ENCODE data around the gene FAF2. TPM values are rescaled to one million over a fixed set of nuclear protein-coding genes. Genes with fewer than 3 reads are reported as not detected.

The FAF2 gene
- total RNA-seq, 2 donors from 2014 or later = 23.0 to 31.2 TPM

DNA sequence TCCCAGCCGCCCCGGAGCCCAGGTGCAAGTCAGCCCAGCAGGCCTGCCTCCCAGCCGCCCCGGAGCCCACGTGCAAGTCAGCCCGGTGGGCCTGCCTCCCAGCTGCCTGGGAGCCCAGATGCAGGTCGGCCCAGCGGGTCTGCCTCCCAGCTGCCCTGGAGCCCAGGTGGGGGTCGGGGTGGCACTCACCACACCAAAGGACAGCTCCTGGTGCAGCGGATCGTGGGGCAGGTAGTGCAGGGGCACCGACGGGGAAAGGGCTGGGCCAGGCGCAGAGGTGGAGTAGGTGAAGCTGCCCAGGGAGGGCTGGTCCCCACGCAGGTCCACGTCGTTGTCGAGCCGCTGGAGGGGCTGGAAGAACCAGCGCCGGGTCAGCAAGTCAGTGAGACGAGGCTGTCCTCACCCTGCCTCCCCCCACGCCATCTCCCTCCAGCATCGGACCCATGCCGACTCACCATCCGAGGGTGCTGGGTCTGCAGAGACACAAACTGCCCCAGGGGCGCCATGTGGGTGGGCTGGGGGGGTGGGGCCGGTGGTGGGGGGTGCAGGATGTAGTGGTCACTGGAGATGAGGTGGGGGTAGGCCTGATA lies 82.3 kb downstream of the FAF2 start:
- DNase-seq (ENCODE audit: low spot score) = no peak
- peaks cover 35% of the 10 kb centered on the region for H3K36me3 ChIP-seq
- H3K27me3 ChIP-seq (replicated peaks; ENCODE audit: insufficient read depth) = no peaks in the 10 kb centered on the region
- no peaks in the 10 kb centered on the region for H3K9me3 ChIP-seq
- H3K4me1 ChIP-seq (ENCODE audit: control insufficient read depth in 1 of 2, low read depth in 2 of 2) = peaks cover 23 to 29% of the 10 kb centered on the region in 2 donors
- TF ChIP-seq, protein P1, sequence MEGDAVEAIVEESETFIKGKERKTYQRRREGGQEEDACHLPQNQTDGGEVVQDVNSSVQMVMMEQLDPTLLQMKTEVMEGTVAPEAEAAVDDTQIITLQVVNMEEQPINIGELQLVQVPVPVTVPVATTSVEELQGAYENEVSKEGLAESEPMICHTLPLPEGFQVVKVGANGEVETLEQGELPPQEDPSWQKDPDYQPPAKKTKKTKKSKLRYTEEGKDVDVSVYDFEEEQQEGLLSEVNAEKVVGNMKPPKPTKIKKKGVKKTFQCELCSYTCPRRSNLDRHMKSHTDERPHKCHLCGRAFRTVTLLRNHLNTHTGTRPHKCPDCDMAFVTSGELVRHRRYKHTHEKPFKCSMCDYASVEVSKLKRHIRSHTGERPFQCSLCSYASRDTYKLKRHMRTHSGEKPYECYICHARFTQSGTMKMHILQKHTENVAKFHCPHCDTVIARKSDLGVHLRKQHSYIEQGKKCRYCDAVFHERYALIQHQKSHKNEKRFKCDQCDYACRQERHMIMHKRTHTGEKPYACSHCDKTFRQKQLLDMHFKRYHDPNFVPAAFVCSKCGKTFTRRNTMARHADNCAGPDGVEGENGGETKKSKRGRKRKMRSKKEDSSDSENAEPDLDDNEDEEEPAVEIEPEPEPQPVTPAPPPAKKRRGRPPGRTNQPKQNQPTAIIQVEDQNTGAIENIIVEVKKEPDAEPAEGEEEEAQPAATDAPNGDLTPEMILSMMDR (IDR thresholded peaks at IDR 0.05) = no peak
- H3K27ac ChIP-seq = no peak overlapping the region
- no peak for ATAC-seq (ENCODE audit: insufficient number of reproducible peaks, low FRiP score, low read depth)
- no peak overlapping the region for H3K4me3 ChIP-seq

DNA sequence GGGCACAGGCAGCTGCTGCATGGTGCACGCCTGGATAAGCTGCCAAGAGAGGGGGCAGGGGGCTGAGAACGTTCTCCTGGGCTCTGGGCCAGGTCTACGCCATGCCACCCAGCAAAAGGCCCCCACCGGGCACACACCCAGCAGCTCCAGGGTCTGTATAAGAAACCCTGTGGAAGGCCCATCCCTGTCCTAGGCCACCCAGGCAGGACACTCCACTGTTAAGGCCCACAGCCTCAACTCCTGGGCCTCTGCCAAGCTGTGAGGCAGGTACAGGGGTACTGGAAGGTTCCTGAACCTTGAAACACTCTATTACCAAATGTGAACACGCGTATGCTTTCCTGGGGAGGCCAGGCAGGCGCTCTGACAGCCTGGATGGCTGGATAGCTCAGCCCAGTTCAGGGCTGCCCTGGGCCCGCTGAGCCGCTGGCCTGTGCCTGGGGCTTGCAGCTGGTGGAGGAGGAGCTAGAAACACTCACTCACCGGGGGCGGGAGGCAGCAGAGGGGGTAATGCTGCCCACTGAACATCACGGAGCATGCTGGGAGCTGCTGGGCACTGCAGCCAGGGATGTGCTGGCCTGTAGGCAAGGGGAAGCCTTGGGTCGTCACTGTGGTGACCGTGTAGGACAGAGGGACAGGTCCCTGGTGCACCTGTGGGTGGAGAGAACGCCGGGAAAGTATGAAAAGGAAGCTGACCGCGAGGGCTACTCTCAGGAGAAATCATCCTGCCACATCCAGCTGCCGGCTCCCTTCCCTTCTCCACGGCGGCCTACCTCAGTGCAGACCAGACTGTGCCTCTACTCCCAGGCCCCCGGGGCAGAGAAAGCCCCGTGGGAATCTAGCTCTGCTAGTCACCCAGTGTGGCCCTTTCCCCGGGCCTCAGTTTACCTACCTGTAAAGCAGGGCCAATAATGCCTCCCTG lies 83.1 kb downstream of the FAF2 start:
- H3K4me3 ChIP-seq = no peak overlapping the region
- no peaks in the 10 kb centered on the region for H3K27me3 ChIP-seq (replicated peaks; ENCODE audit: insufficient read depth)
- H3K4me1 ChIP-seq (ENCODE audit: control insufficient read depth in 1 of 2, low read depth in 2 of 2) = peaks cover 28 to 36% of the 10 kb centered on the region in 2 donors
- no peaks in the 10 kb centered on the region for H3K9me3 ChIP-seq
- ATAC-seq (ENCODE audit: insufficient number of reproducible peaks, low FRiP score, low read depth) = no peak
- no peak for DNase-seq (ENCODE audit: low spot score)
- no peak overlapping the region for H3K27ac ChIP-seq
- H3K36me3 ChIP-seq = peaks cover 35% of the 10 kb centered on the region
- TF ChIP-seq, protein P1 (IDR thresholded peaks at IDR 0.05) = no peak

DNA sequence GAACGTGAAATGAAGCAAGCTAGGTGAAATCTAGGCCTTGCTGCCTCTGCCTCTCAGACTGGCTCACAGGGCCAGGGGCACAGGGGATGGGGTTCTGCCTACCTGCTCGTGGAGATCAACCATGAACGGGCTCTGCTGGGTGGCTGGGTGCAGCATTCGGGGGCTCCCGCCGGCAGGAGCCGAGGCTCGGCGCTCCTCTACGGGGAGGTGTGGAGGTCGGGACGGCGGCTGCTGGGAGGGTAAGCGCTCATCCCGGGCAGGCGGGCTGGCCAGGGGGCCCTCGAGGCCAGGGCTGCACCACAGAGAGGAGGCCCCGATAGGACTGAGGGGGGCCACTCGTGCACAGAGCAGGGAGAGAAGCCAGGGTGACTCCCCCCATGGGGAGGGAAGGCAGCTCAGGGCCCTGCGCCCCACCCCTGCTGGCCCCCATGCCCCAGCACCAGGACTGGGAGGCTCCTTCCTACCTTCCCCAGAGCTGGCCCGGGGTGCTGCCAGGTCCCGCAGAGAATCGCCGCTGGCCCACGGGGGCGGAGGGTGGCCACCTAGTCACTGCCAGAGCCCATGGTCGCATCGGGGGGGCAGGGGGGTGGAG lies 83.8 kb downstream of the FAF2 start:
- ATAC-seq (ENCODE audit: insufficient number of reproducible peaks, low FRiP score, low read depth) = no peak
- Histone ChIP-seq H3K4me1 (ENCODE audit: control insufficient read depth in 1 of 2, low read depth in 2 of 2) (peaks cover 28 to 36% of the 10 kb centered on the region in 2 donors), H3K9me3 (no peaks in the 10 kb centered on the region), H3K36me3 (peaks cover 35% of the 10 kb centered on the region), H3K27me3 (replicated peaks; ENCODE audit: insufficient read depth) (no peaks in the 10 kb centered on the region), H3K27ac (no peak overlapping the region), H3K4me3 (no peak overlapping the region)
- no peak for DNase-seq (ENCODE audit: low spot score)
- TF ChIP-seq, protein P1 (IDR thresholded peaks at IDR 0.05) = no peak

DNA sequence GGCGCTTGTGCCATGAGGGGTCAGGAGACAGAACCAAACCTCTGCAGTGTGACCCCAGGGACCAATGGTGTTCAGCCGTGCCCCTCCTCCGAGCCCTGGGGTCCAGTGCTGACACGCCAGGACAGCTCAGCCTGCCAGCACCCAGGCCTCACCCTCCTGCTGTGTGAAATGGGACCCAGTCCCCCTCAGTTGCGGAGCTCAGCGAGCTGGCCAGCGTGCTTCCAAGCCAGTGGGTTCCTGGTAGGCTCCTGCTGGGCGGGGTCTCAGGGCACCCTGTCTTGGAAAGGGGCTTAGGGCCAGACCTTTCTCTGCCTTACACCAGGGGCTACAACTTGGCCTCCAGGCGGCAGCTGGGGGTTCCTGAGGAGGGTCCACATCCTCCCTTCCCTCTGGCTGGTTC lies 84.6 kb downstream of the FAF2 start:
- H3K9me3 ChIP-seq = no peaks in the 10 kb centered on the region
- DNase-seq (ENCODE audit: low spot score) (no peak), ATAC-seq (ENCODE audit: insufficient number of reproducible peaks, low FRiP score, low read depth) (no peak)
- TF ChIP-seq, protein P1 (IDR thresholded peaks at IDR 0.05) = no peak
- no peak overlapping the region for H3K4me3 ChIP-seq
- H3K36me3 ChIP-seq = peaks cover 31% of the 10 kb centered on the region
- no peak overlapping the region for H3K27ac ChIP-seq
- H3K4me1 ChIP-seq (ENCODE audit: control insufficient read depth in 1 of 2, low read depth in 2 of 2) = peaks cover 28 to 36% of the 10 kb centered on the region in 2 donors
- H3K27me3 ChIP-seq (replicated peaks; ENCODE audit: insufficient read depth) = no peaks in the 10 kb centered on the region

DNA sequence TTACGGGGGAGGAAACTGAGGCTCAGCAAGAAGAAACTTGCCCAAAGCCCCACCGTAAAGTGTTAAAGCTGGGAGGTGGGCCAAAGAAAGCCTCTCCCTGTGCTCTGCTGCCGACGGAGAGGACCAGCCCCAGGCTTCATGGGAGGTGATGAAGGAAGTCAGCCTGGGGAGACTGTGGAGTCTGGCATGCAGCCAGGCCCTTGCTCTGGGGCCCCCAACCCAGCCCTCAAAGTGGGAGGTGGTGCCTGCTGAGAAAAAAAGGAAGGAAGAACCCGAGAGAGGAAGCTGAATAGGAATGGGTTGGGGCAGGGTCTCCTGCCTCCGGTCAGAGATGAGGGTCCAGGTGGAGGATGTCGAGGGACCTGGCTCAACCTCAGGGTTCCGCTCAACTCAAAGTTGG lies 85.2 kb downstream of the FAF2 start:
- Histone ChIP-seq H3K4me1 (ENCODE audit: control insufficient read depth in 1 of 2, low read depth in 2 of 2) (peaks cover 31 to 40% of the 10 kb centered on the region in 2 donors), H3K9me3 (no peaks in the 10 kb centered on the region), H3K4me3 (peak overlapping the region; percentile 13), H3K27ac (no peak overlapping the region), H3K27me3 (replicated peaks; ENCODE audit: insufficient read depth) (no peaks in the 10 kb centered on the region), H3K36me3 (peaks cover 25% of the 10 kb centered on the region)
- DNase-seq (ENCODE audit: low spot score) (no peak), ATAC-seq (ENCODE audit: insufficient number of reproducible peaks, low FRiP score, low read depth) (no peak)
- TF ChIP-seq, protein P1 (IDR thresholded peaks at IDR 0.05) = no peak
